Activated naive CD8-positive, alpha-beta T cell treated with anti-CD3 and anti-CD28 coated beads, Interleukin-2, amount 10 ng/mL, durations not matched to agents 7 days and 5 days (primary cell): ENCODE data around the gene HOXB7. TPM values are rescaled to one million over a fixed set of nuclear protein-coding genes. Genes with fewer than 3 reads are reported as not detected.
A peak's percentile ranks its signal among the peaks of the same experiment; 100 is the strongest.

ENCODE experiments used
- ATAC-seq: fragments of 150-1000 bp; cut with Tn5 transposase; one replicate; pipeline ENCODE4 v1.10.0; 2021; ENCODE audit warnings: low read depth, moderate library complexity
- POLR2A ChIA-PET: fragments of 350-600 bp; sonication (Branson Sonifier 250); formaldehyde crosslinking; loops from one replicate; lab custom pipeline; 2021; ENCODE audit warnings: antibody characterized with exemption; lab: Charles Lee
- DNase-seq: peaks from one replicate; pipeline ENCODE4 v3.0.0; 2021
- H3K27ac Mint-ChIP-seq: one replicate; pipeline ENCODE4 v1.8.0; 2022; ENCODE audit warnings: mild to moderate bottlenecking, mixed read lengths
- H3K27me3 Mint-ChIP-seq: one replicate; pipeline ENCODE4 v1.8.0; 2022; ENCODE audit warnings: mild to moderate bottlenecking, moderate library complexity, mixed read lengths
- H3K36me3 Mint-ChIP-seq: one replicate; pipeline ENCODE4 v1.8.0; 2021; ENCODE audit warnings: mild to moderate bottlenecking, mixed read lengths
- H3K4me1 Mint-ChIP-seq: one replicate; pipeline ENCODE4 v1.8.0; 2021; ENCODE audit warnings: mixed read lengths
- H3K4me3 Mint-ChIP-seq: one replicate; pipeline ENCODE4 v1.8.0; 2022; ENCODE audit warnings: mild to moderate bottlenecking, moderate library complexity, mixed read lengths
- H3K9me3 Mint-ChIP-seq: one replicate; pipeline ENCODE4 v1.8.0; 2021; ENCODE audit warnings: mixed read lengths
- total RNA-seq, 2 experiments: library from RNA; stranded (reverse); gene quantifications; one replicate each; pipeline ENCODE4 v1.2.3, GENCODE V29; 2021

The HOXB7 gene
- total RNA-seq, 2 experiments from 2014 or later: 0.80 to 1.0 TPM

GRCh38 chr17:48578616-48579470 is 32.0 kb downstream of the HOXB7 start:
- Mint-ChIP-seq H3K4me1 (peaks cover 38% of the 10 kb centered on the region), H3K27ac (peak overlapping the region; percentile 64), H3K4me3 (peak overlapping the region; percentile 94), H3K36me3 (peaks cover 9% of the 10 kb centered on the region), H3K9me3 (no peaks in the 10 kb centered on the region), H3K27me3 (peaks cover 47% of the 10 kb centered on the region)
- POLR2A ChIA-PET: interaction anchor here (0.7 to 1.3 kb wide), 3 partner anchors 32 to 86 kb away, joined by 3 read pairs; no protein-coding TSS in a partner anchor
- ATAC-seq (peak; percentile 45), DNase-seq (no peak)

- H3K9me3 Mint-ChIP-seq: no peaks in the 10 kb centered on the region
- POLR2A ChIA-PET: interaction anchor here (0.5 to 1.4 kb wide), 5 partner anchors 23 to 495 kb away, joined by 3 read pairs; no protein-coding TSS in a partner anchor
- peak; percentile 75 for ATAC-seq
- H3K4me1 Mint-ChIP-seq: peaks cover 37% of the 10 kb centered on the region
- DNase-seq: peak; percentile 73
- H3K4me3 Mint-ChIP-seq: peak within 1 kb of the TSS; percentile 94
- H3K27ac Mint-ChIP-seq: peak within 1 kb of the TSS; percentile 74
- peaks cover 42% of the 10 kb centered on the region for H3K27me3 Mint-ChIP-seq
- peaks cover 12% of the 10 kb centered on the region for H3K36me3 Mint-ChIP-seq
Measured at GRCh38 chr17:48577946-48578615, 32.7 kb downstream of the HOXB7 start, which contains the start of gene HOXB4. TSS of gene HOXB4 (minus strand) at chr17:48578350. CDS start at chr17:48578319, 31 bp downstream.

GRCh38 chr17:48577330-48577945 is 33.4 kb downstream of the HOXB7 start:
- peaks cover 36% of the 10 kb centered on the region for H3K27me3 Mint-ChIP-seq
- peak overlapping the region; percentile 74 for H3K27ac Mint-ChIP-seq
- no peaks in the 10 kb centered on the region for H3K9me3 Mint-ChIP-seq
- peaks cover 12% of the 10 kb centered on the region for H3K36me3 Mint-ChIP-seq
- H3K4me3 Mint-ChIP-seq: peak overlapping the region; percentile 89
- ATAC-seq (peak; percentile 8), DNase-seq (no peak)
- H3K4me1 Mint-ChIP-seq: peaks cover 33% of the 10 kb centered on the region
- POLR2A ChIA-PET: interaction anchor here (0.5 to 1.4 kb wide), 4 partner anchors 22 to 494 kb away, joined by 3 to 4 read pairs (median 3); no protein-coding TSS in a partner anchor

- Mint-ChIP-seq H3K36me3 (peaks cover 12% of the 10 kb centered on the region), H3K27ac (no peak overlapping the region), H3K9me3 (no peaks in the 10 kb centered on the region), H3K4me3 (peak overlapping the region; percentile 89), H3K27me3 (peaks cover 34% of the 10 kb centered on the region), H3K4me1 (peaks cover 29% of the 10 kb centered on the region)
- POLR2A ChIA-PET: interaction anchor here (0.9 to 1.4 kb wide), 2 partner anchors 71 to 124 kb away, joined by 3 to 4 read pairs; no protein-coding TSS in a partner anchor
- DNase-seq (no peak), ATAC-seq (no peak)
Measured at GRCh38 chr17:48576479-48577309, 34.1 kb downstream of the HOXB7 start.

- Mint-ChIP-seq H3K9me3 (no peaks in the 10 kb centered on the region), H3K27ac (no peak overlapping the region), H3K4me1 (peaks cover 27% of the 10 kb centered on the region), H3K36me3 (peaks cover 12% of the 10 kb centered on the region), H3K4me3 (peak overlapping the region; percentile 43), H3K27me3 (peaks cover 26% of the 10 kb centered on the region)
- POLR2A ChIA-PET: interaction anchor here (0.6 kb wide), 1 partner anchor 65 kb away, joined by 8 read pairs; no protein-coding TSS in a partner anchor
- DNase-seq: no peak
- no peak for ATAC-seq
Measured at GRCh38 chr17:48575673-48576478, 34.9 kb downstream of the HOXB7 start.

GRCh38 chr17:48575066-48575582 is 35.7 kb downstream of the HOXB7 start:
- DNase-seq (no peak), ATAC-seq (no peak)
- H3K4me1 Mint-ChIP-seq: peaks cover 23% of the 10 kb centered on the region
- no peaks in the 10 kb centered on the region for H3K9me3 Mint-ChIP-seq
- no peak overlapping the region for H3K4me3 Mint-ChIP-seq
- H3K27ac Mint-ChIP-seq: no peak overlapping the region
- H3K36me3 Mint-ChIP-seq: peaks cover 12% of the 10 kb centered on the region
- POLR2A ChIA-PET: interaction anchor here (1.0 kb wide), 1 partner anchor 71 kb away, joined by 5 read pairs; no protein-coding TSS in a partner anchor
- H3K27me3 Mint-ChIP-seq: peaks cover 18% of the 10 kb centered on the region

GRCh38 chr17:48574505-48575065 is 36.2 kb downstream of the HOXB7 start:
- ATAC-seq: no peak
- Mint-ChIP-seq H3K27ac (no peak overlapping the region), H3K9me3 (no peaks in the 10 kb centered on the region), H3K4me1 (peaks cover 20% of the 10 kb centered on the region), H3K36me3 (peaks cover 9% of the 10 kb centered on the region), H3K27me3 (peaks cover 14% of the 10 kb centered on the region), H3K4me3 (no peak overlapping the region)
- POLR2A ChIA-PET: interaction anchor here (1.0 kb wide), 1 partner anchor 71 kb away, joined by 5 read pairs; no protein-coding TSS in a partner anchor
- DNase-seq: no peak

GRCh38 chr17:48571826-48572417 is 38.9 kb downstream of the HOXB7 start:
- no peak overlapping the region for H3K27ac Mint-ChIP-seq
- ATAC-seq: no peak
- DNase-seq: no peak
- H3K9me3 Mint-ChIP-seq: no peaks in the 10 kb centered on the region
- H3K4me3 Mint-ChIP-seq: no peak overlapping the region
- peaks cover 11% of the 10 kb centered on the region for H3K4me1 Mint-ChIP-seq
- peaks cover 8% of the 10 kb centered on the region for H3K27me3 Mint-ChIP-seq
- POLR2A ChIA-PET: no interaction called here
- peaks cover 9% of the 10 kb centered on the region for H3K36me3 Mint-ChIP-seq

GRCh38 chr17:48571024-48571818 is 39.6 kb downstream of the HOXB7 start:
- H3K36me3 Mint-ChIP-seq: peaks cover 9% of the 10 kb centered on the region
- H3K4me1 Mint-ChIP-seq: peaks cover 9% of the 10 kb centered on the region

GRCh38 chr17:48570325-48571023 is 40.3 kb downstream of the HOXB7 start:
- POLR2A ChIA-PET: interaction anchor here (1.6 kb wide), 1 partner anchor 24 kb away, joined by 3 read pairs; no protein-coding TSS in a partner anchor
- peaks cover 8% of the 10 kb centered on the region for H3K27me3 Mint-ChIP-seq
- H3K36me3 Mint-ChIP-seq: peaks cover 5% of the 10 kb centered on the region
- H3K27ac Mint-ChIP-seq: no peak overlapping the region
- DNase-seq (no peak), ATAC-seq (no peak)
- H3K4me3 Mint-ChIP-seq: no peak overlapping the region
- no peaks in the 10 kb centered on the region for H3K9me3 Mint-ChIP-seq
- H3K4me1 Mint-ChIP-seq: peaks cover 5% of the 10 kb centered on the region

More at GRCh38 chr17:48571024-48571818, 39.6 kb downstream of the HOXB7 start:
- POLR2A ChIA-PET: interaction anchor here (1.6 kb wide), 1 partner anchor 24 kb away, joined by 3 read pairs; no protein-coding TSS in a partner anchor
- Mint-ChIP-seq H3K27ac (no peak overlapping the region), H3K4me3 (no peak overlapping the region), H3K27me3 (peaks cover 8% of the 10 kb centered on the region), H3K9me3 (no peaks in the 10 kb centered on the region)
- DNase-seq (no peak), ATAC-seq (no peak)
